HL-60 (cell line): ENCODE measurements around the gene TMCO2.

Experiments used
- GABPA ChIP-seq: IDR thresholded peaks from 2 replicates; pipeline ENCODE4 v1.6.1; 2012; ENCODE audit warnings: low read depth
- POLR2AphosphoS5 ChIP-seq: IDR thresholded peaks from 2 replicates; pipeline ENCODE4 v1.6.1; 2012; ENCODE audit warnings: low read depth
- SPI1 ChIP-seq: IDR thresholded peaks from 2 replicates; pipeline ENCODE4 v1.6.1; 2012; ENCODE audit warnings: low read depth, mild to moderate bottlenecking, borderline replicate concordance
- TF ChIP-seq, protein P1 (sequence below): IDR thresholded peaks from one replicate; pipeline ENCODE4 v1.5.1; 2011; ENCODE audit warnings: low read length, control low read depth, inconsistent platforms; ENCODE audit not compliant: insufficient read depth
- TF ChIP-seq, protein P2 (sequence below): IDR thresholded peaks from 2 replicates; pipeline ENCODE4 v1.6.1; 2012; ENCODE audit warnings: low read depth; ENCODE audit not compliant: insufficient replicate concordance

- TF ChIP-seq, protein P1, sequence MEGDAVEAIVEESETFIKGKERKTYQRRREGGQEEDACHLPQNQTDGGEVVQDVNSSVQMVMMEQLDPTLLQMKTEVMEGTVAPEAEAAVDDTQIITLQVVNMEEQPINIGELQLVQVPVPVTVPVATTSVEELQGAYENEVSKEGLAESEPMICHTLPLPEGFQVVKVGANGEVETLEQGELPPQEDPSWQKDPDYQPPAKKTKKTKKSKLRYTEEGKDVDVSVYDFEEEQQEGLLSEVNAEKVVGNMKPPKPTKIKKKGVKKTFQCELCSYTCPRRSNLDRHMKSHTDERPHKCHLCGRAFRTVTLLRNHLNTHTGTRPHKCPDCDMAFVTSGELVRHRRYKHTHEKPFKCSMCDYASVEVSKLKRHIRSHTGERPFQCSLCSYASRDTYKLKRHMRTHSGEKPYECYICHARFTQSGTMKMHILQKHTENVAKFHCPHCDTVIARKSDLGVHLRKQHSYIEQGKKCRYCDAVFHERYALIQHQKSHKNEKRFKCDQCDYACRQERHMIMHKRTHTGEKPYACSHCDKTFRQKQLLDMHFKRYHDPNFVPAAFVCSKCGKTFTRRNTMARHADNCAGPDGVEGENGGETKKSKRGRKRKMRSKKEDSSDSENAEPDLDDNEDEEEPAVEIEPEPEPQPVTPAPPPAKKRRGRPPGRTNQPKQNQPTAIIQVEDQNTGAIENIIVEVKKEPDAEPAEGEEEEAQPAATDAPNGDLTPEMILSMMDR: no peak
- no peak for TF ChIP-seq POLR2AphosphoS5
- TF ChIP-seq SPI1: no peak
- TF ChIP-seq GABPA: no peak
- TF ChIP-seq, protein P2, sequence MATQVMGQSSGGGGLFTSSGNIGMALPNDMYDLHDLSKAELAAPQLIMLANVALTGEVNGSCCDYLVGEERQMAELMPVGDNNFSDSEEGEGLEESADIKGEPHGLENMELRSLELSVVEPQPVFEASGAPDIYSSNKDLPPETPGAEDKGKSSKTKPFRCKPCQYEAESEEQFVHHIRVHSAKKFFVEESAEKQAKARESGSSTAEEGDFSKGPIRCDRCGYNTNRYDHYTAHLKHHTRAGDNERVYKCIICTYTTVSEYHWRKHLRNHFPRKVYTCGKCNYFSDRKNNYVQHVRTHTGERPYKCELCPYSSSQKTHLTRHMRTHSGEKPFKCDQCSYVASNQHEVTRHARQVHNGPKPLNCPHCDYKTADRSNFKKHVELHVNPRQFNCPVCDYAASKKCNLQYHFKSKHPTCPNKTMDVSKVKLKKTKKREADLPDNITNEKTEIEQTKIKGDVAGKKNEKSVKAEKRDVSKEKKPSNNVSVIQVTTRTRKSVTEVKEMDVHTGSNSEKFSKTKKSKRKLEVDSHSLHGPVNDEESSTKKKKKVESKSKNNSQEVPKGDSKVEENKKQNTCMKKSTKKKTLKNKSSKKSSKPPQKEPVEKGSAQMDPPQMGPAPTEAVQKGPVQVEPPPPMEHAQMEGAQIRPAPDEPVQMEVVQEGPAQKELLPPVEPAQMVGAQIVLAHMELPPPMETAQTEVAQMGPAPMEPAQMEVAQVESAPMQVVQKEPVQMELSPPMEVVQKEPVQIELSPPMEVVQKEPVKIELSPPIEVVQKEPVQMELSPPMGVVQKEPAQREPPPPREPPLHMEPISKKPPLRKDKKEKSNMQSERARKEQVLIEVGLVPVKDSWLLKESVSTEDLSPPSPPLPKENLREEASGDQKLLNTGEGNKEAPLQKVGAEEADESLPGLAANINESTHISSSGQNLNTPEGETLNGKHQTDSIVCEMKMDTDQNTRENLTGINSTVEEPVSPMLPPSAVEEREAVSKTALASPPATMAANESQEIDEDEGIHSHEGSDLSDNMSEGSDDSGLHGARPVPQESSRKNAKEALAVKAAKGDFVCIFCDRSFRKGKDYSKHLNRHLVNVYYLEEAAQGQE: no peak
Measured at GRCh38 chr1:40273547-40274166, 25.9 kb downstream of the TMCO2 start.
